Kidney capillary endothelial cell (primary cell): ENCODE results near the gene COMT.
"Not testable (repeated sequence)": the region's sequence is repeated elsewhere in the genome, so short reads cannot be mapped to it uniquely, and the experiment has no call there.

Experiments used
- DNase-seq: peaks from one replicate; pipeline ENCODE4 v3.0.0-alpha.2; 2018; ENCODE audit warnings: low spot score

The COMT gene

GRCh38 chr22:19909350-19910179 is 32.0 kb upstream of the COMT start:
- DNase-seq, result peak; percentile 87

- DNase-seq, result no peak
These were observed 31.3 kb upstream of the COMT start for GRCh38 chr22:19910180-19910744.

- no peak for DNase-seq
These were observed 29.9 kb upstream of the COMT start for GRCh38 chr22:19911540-19912270.

- no peak for DNase-seq
These were observed 29.1 kb upstream of the COMT start for GRCh38 chr22:19912271-19912999.

- no peak for DNase-seq
These were observed 28.1 kb upstream of the COMT start for GRCh38 chr22:19913337-19913936.

- no peak for DNase-seq
These were observed 27.2 kb upstream of the COMT start for GRCh38 chr22:19914201-19914943.

GRCh38 chr22:19915287-19915954 is 26.2 kb upstream of the COMT start:
- DNase-seq, result no peak

- DNase-seq, result no peak
These were observed 25.6 kb upstream of the COMT start for GRCh38 chr22:19916006-19916405.

GRCh38 chr22:19916941-19917340 is 24.6 kb upstream of the COMT start:
- DNase-seq, result no peak

- DNase-seq, result no peak
These were observed 24.0 kb upstream of the COMT start for GRCh38 chr22:19917389-19918138.

- no peak for DNase-seq
These were observed 23.1 kb upstream of the COMT start for GRCh38 chr22:19918332-19919106.

GRCh38 chr22:19919701-19920363 is 21.7 kb upstream of the COMT start:
- no peak for DNase-seq

- DNase-seq, result no peak
These were observed 20.0 kb upstream of the COMT start for GRCh38 chr22:19921544-19922081.

- DNase-seq, result no peak
These were observed 17.6 kb upstream of the COMT start for GRCh38 chr22:19923914-19924513.

GRCh38 chr22:19926028-19926427 is 15.5 kb upstream of the COMT start:
- DNase-seq, result not testable (repeated sequence)

- no peak for DNase-seq
These were observed 13.9 kb upstream of the COMT start for GRCh38 chr22:19927696-19928095.

- no peak for DNase-seq
These were observed 13.4 kb upstream of the COMT start for GRCh38 chr22:19928207-19928606.
